Neural progenitor cell (in vitro differentiated cells): ENCODE data around the gene STK40. TPM values are rescaled to one million over a fixed set of nuclear protein-coding genes. Genes with fewer than 3 reads are reported as not detected.

ENCODE experiments used
- DNase-seq: peaks from one replicate; pipeline ENCODE4 v3.0.0-alpha.2; 2016; ENCODE audit warnings: low spot score
- H2AFZ ChIP-seq: fragments of 200-600 bp; sonication (generic); replicated peaks from 2 replicates; pipeline ENCODE4 v1.6.1; 2016; ENCODE audit warnings: antibody characterized with exemption
- H3F3A ChIP-seq: fragments of 200-600 bp; sonication (generic); 2 replicates; pipeline ENCODE4 v1.6.1; 2016; ENCODE audit warnings: antibody characterized with exemption, low read depth
- H3K27ac ChIP-seq: fragments of 200-600 bp; sonication (generic); 2 replicates; pipeline ENCODE4 v1.5.1; 2016; ENCODE audit warnings: mild to moderate bottlenecking
- H3K27me3 ChIP-seq: fragments of 200-600 bp; sonication (generic); 2 replicates; pipeline ENCODE4 v1.6.1; 2016; ENCODE audit warnings: mild to moderate bottlenecking, moderate library complexity
- H3K36me3 ChIP-seq: fragments of 200-600 bp; sonication (generic); 2 replicates; pipeline ENCODE4 v1.5.1; 2016
- H3K4me1 ChIP-seq: fragments of 200-600 bp; sonication (generic); 2 replicates; pipeline ENCODE4 v1.6.1; 2016; ENCODE audit warnings: mixed run types
- H3K4me2 ChIP-seq: fragments of 200-600 bp; sonication (generic); 2 replicates; pipeline ENCODE4 v1.6.1; 2016
- H3K4me3 ChIP-seq: fragments of 200-600 bp; sonication (generic); 2 replicates; pipeline ENCODE4 v1.5.1; 2016
- H3K79me2 ChIP-seq: fragments of 200-600 bp; sonication (generic); 2 replicates; pipeline ENCODE4 v1.6.1; 2016; ENCODE audit warnings: low read depth
- H3K9ac ChIP-seq: fragments of 200-600 bp; sonication (generic); 2 replicates; pipeline ENCODE4 v1.6.1; 2016
- H3K9me3 ChIP-seq: fragments of 200-600 bp; sonication (generic); 2 replicates; pipeline ENCODE4 v1.5.1; 2016; ENCODE audit warnings: low read depth
- H4K20me1 ChIP-seq: fragments of 200-600 bp; sonication (generic); 2 replicates; pipeline ENCODE4 v1.6.1; 2016; ENCODE audit warnings: low read depth
- H3K27ac Mint-ChIP-seq: 3 replicates; pipeline ENCODE4 v1.8.0; 2021; ENCODE audit warnings: mixed read lengths
- H3K27me3 Mint-ChIP-seq: 2 replicates; pipeline ENCODE4 v1.8.0; 2022; ENCODE audit warnings: low read depth, mild to moderate bottlenecking, inconsistent platforms, moderate library complexity, mixed read lengths; ENCODE audit not compliant: insufficient read depth
- H3K36me3 Mint-ChIP-seq: 3 replicates; pipeline ENCODE4 v1.8.0; 2021; ENCODE audit warnings: mixed read lengths
- H3K4me1 Mint-ChIP-seq: 3 replicates; pipeline ENCODE4 v1.8.0; 2021; ENCODE audit warnings: mixed read lengths
- H3K4me3 Mint-ChIP-seq: 3 replicates; pipeline ENCODE4 v1.8.0; 2021; ENCODE audit warnings: mild to moderate bottlenecking, moderate library complexity, mixed read lengths
- H3K9me3 Mint-ChIP-seq: 3 replicates; pipeline ENCODE4 v1.8.0; 2020; ENCODE audit warnings: mixed read lengths
- CTCF ChIP-seq: fragments of 200-600 bp; sonication (generic); IDR thresholded peaks from 2 replicates; pipeline ENCODE4 v1.5.1; 2017; ENCODE audit warnings: antibody characterized with exemption, mild to moderate bottlenecking
- EZH2 ChIP-seq: fragments of 200-600 bp; sonication (generic); IDR thresholded peaks from 2 replicates; pipeline ENCODE4 v1.6.1; 2017; ENCODE audit warnings: antibody characterized with exemption, mild to moderate bottlenecking, moderate library complexity
- EZH2phosphoT487 ChIP-seq: fragments of 200-600 bp; sonication (generic); IDR thresholded peaks from 2 replicates; pipeline ENCODE4 v1.6.1; 2017; ENCODE audit warnings: antibody characterized with exemption
- total RNA-seq: library from RNA; depleted of rRNA; stranded (reverse); fragments of >200 nt; gene quantifications from 2 replicates; pipeline ENCODE4 v1.2.3, GENCODE V29; 2015; ENCODE audit warnings: low replicate concordance

The STK40 gene
- total RNA-seq, 1 donor from 2014 or later: 5.3 TPM

GRCh38 chr1:36380143-36380619, 5.5 kb downstream of the STK40 start:
- peaks cover 9% of the 10 kb centered on the region for H3K4me1 ChIP-seq
- peaks cover 42% of the 10 kb centered on the region for H4K20me1 ChIP-seq
- H3K4me3 ChIP-seq: no peak overlapping the region
- Mint-ChIP-seq H3K4me1 (peaks cover 24% of the 10 kb centered on the region), H3K36me3 (peaks cover 10% of the 10 kb centered on the region), H3K9me3 (no peaks in the 10 kb centered on the region), H3K27ac (no peak overlapping the region), H3K27me3 (no peaks in the 10 kb centered on the region), H3K4me3 (no peak overlapping the region)
- H3K79me2 ChIP-seq: peaks cover 94% of the 10 kb centered on the region
- DNase-seq: no peak
- TF ChIP-seq EZH2phosphoT487: no peak
- TF ChIP-seq EZH2: no peak
- TF ChIP-seq CTCF: no peak
- H3K27ac ChIP-seq: no peak overlapping the region
- no peaks in the 10 kb centered on the region for H3K27me3 ChIP-seq
- H3K36me3 ChIP-seq: no peaks in the 10 kb centered on the region
- no peak overlapping the region for H3K4me2 ChIP-seq
- H3F3A ChIP-seq: peaks cover 12% of the 10 kb centered on the region
- no peaks in the 10 kb centered on the region for H3K9me3 ChIP-seq
- no peak overlapping the region for H3K9ac ChIP-seq
- H2AFZ ChIP-seq: no peak overlapping the region

GRCh38 chr1:36377791-36378492, 7.8 kb downstream of the STK40 start:
- H3K9ac ChIP-seq: no peak overlapping the region
- no peak overlapping the region for H3K4me3 Mint-ChIP-seq
- no peak overlapping the region for H3K27ac ChIP-seq
- peaks cover 16% of the 10 kb centered on the region for H3K4me1 ChIP-seq
- H3K4me1 Mint-ChIP-seq: peaks cover 31% of the 10 kb centered on the region
- no peaks in the 10 kb centered on the region for H3K36me3 ChIP-seq
- H3F3A ChIP-seq: peaks cover 23% of the 10 kb centered on the region
- no peak overlapping the region for H2AFZ ChIP-seq
- TF ChIP-seq EZH2phosphoT487: no peak
- no peak for TF ChIP-seq EZH2
- no peak for TF ChIP-seq CTCF
- no peaks in the 10 kb centered on the region for H3K27me3 ChIP-seq
- H3K79me2 ChIP-seq: peaks cover 74% of the 10 kb centered on the region
- no peaks in the 10 kb centered on the region for H3K27me3 Mint-ChIP-seq
- no peak overlapping the region for H3K4me3 ChIP-seq
- peaks cover 20% of the 10 kb centered on the region for H4K20me1 ChIP-seq
- no peak for DNase-seq
- no peaks in the 10 kb centered on the region for H3K9me3 ChIP-seq
- no peak overlapping the region for H3K4me2 ChIP-seq
- no peaks in the 10 kb centered on the region for H3K9me3 Mint-ChIP-seq
- H3K27ac Mint-ChIP-seq: no peak overlapping the region
- H3K36me3 Mint-ChIP-seq: peaks cover 8% of the 10 kb centered on the region

GRCh38 chr1:36372617-36373016, 13.1 kb downstream of the STK40 start:
- Histone ChIP-seq H3K36me3 (no peaks in the 10 kb centered on the region), H3K4me1 (peaks cover 25% of the 10 kb centered on the region), H3K4me3 (no peak overlapping the region), H3K27me3 (no peaks in the 10 kb centered on the region), H3K9ac (no peak overlapping the region), H3F3A (peaks cover 30% of the 10 kb centered on the region), H3K79me2 (peaks cover 46% of the 10 kb centered on the region), H3K4me2 (peak overlapping the region; percentile 65), H2AFZ (no peak overlapping the region), H3K27ac (peak overlapping the region; percentile 85), H4K20me1 (peaks cover 2% of the 10 kb centered on the region), H3K9me3 (no peaks in the 10 kb centered on the region)
- no peaks in the 10 kb centered on the region for H3K9me3 Mint-ChIP-seq
- H3K4me3 Mint-ChIP-seq: no peak overlapping the region
- no peaks in the 10 kb centered on the region for H3K27me3 Mint-ChIP-seq
- peaks cover 47% of the 10 kb centered on the region for H3K4me1 Mint-ChIP-seq
- DNase-seq: no peak
- peak overlapping the region; percentile 87 for H3K27ac Mint-ChIP-seq
- peaks cover 4% of the 10 kb centered on the region for H3K36me3 Mint-ChIP-seq
- TF ChIP-seq CTCF (no peak), EZH2 (no peak), EZH2phosphoT487 (no peak)
